ENCODE measurements around the gene GLT8D1.
"Not testable (repeated sequence)": the region's sequence is repeated elsewhere in the genome, so short reads cannot be mapped to it uniquely, and the experiment has no call there.

The GLT8D1 gene

GRCh38 chr3:52684184-52684583, 21.4 kb downstream of the GLT8D1 start:
- in situ Hi-C loops (cut with MboI; ENCODE audit: low sequenced_read_pairs) = no loop called here

GRCh38 chr3:52683611-52684010, 22.0 kb downstream of the GLT8D1 start:
- in situ Hi-C loops (cut with MboI; ENCODE audit: low sequenced_read_pairs) = no loop called here

DNA sequence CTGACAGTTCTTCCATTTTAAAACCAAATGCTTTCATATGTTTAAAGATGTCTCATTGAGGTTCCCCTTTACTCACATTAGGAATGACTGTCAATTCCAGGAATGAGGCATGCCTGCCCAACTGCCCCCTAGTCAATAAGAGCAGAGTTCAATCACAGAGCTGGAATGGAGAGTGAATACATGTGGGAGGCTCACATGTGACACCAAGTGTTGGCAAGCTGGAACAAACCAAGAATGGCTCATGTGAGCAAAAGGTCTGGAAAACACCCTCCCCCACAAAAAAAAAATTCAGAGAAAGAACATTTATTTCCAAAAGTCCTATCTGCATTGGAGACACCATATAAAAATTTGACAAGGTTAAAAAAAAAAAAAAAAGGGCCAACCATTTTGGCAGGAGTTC, 23.6 kb downstream of the GLT8D1 start:
- in situ Hi-C loops (cut with MboI; ENCODE audit: low sequenced_read_pairs) = no loop called here

- in situ Hi-C loops (cut with MboI; ENCODE audit: low sequenced_read_pairs) = no loop called here
Observed at GRCh38 chr3:52681596-52681995, 24.0 kb downstream of the GLT8D1 start.

DNA sequence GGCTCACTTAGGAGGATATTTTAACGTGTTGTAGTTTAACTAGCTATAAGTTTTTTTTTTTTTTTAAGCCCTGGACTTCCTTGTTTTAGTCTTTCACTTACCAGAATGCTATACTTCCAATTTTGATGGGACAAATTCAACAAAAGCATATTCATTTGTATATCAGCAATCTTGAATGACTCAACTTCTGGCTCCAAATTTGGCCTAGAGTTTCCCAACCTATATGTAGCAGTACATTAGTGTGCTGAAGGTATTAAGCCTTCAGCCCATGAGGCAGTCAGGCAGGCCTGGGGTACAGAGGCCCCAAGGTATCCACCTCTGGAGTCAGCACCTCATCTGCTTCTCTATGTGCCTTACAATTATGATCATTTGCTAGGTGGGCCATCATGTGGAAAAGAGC, 25.8 kb downstream of the GLT8D1 start:
- in situ Hi-C loops (cut with MboI; ENCODE audit: low sequenced_read_pairs) = no loop called here

- in situ Hi-C loops (cut with MboI; ENCODE audit: low sequenced_read_pairs) = no loop called here
Observed at GRCh38 chr3:52679199-52679538, 26.4 kb downstream of the GLT8D1 start.

DNA sequence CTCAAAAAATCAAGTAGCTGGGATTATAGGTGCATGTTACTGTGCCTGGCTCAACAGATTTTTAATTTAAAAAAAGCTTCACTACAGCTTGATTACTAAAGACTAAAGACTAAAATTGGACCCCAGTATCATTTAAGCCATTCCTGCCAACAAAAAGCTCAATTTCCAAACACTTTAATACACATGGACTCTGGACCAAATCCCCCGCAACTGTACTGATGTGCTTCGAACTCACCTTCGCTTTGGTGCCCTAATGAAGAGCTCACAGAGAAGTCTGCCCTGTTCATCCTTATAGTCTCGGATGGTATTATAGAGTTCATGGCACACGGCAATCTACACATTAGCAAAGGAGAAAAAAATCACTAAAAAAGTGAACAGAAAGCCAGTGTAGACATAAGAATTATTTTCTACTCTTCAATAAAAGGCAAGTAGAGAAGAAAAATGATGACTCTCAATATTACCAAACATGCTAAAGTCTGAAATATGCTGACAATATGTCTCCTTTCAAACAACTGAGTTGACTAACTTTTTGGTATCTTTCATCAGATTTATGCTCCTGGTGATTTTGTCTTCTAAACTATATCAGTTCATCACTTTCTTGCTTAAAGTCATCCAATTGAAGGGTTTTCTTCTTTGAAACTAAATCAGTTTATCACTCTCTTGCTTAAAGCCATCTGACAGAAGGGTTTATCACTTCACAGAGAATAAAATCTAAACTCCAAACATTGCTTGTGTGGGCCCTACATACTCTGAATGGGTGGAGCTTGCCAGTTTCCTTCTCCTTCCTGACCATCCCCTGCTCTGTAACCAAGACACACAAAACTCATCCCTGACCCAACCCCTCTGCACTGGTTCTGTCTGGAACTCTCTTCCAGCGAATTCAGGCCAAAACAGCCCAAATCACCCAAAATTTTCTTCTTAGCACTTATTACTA, 27.1 kb downstream of the GLT8D1 start:
- in situ Hi-C loops (cut with MboI; ENCODE audit: low sequenced_read_pairs) = no loop called here

GRCh38 chr3:52676201-52676600, 29.4 kb downstream of the GLT8D1 start:
- in situ Hi-C loops (cut with MboI; ENCODE audit: low sequenced_read_pairs) = not testable (repeated sequence)

DNA sequence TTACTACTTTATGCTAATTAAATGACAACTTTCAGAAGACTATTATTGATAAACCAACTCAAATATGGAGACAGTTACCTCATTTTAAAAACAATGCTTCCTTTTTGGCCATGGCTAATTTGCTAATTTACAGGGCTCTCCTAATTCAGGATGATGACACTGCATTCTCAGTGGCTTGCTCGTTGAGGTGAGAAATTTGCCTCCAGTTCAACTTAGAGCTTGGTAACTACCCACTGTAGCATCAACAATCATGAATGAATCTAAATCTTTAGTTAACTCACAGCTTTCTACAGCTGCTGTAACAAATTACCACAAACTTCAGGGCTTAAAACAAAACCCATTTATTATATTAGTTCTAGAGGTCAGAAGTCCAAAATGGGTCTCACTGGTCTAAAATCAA, 33.9 kb downstream of the GLT8D1 start:
- in situ Hi-C loops (cut with MboI; ENCODE audit: low sequenced_read_pairs) = no loop called here

DNA sequence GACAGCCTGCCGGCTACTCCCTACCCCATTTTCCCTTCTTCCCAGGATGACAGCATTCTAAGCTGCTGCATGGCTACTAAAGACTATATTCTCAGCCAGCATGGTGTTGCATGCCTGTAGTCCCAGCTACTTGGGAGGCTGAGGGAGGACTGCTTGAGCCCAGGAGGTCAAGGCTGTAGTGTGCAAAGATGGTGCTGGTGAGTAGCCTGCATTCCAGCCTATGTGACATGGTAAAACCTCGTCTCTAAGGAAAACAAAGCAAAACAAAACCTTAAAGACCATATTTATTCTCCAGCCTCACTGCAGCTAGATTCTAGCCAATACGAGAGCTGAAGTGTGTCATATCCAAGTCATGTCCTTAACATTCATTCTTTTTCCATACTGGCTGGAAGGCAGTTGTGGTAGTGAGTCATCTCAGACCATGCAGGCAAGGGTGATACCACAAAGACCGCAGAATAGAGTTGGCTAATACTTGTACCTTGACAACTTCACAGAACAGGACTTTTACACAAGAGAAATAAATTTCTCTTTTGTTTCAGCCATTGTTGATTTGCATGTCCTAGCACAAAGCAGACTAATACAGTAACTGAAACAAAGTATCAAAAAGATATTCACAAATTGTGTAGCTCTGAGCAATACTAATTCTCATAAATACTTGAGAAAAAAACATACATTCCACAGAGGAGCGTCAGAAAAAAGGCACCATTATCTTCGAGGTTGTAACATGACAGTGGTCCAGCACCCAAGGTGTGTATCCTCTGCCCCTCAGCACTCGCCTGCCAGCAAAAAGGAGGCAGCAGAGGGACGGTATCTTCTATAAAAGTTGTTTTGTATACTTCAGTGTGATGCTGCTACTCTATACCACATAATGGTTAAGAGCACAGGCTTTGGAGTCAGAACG, 34.7 kb downstream of the GLT8D1 start:
- in situ Hi-C loops (cut with MboI; ENCODE audit: low sequenced_read_pairs) = no loop called here

GRCh38 chr3:52663098-52663497, 42.5 kb downstream of the GLT8D1 start:
- in situ Hi-C loops (cut with MboI; ENCODE audit: low sequenced_read_pairs) = no loop called here

DNA sequence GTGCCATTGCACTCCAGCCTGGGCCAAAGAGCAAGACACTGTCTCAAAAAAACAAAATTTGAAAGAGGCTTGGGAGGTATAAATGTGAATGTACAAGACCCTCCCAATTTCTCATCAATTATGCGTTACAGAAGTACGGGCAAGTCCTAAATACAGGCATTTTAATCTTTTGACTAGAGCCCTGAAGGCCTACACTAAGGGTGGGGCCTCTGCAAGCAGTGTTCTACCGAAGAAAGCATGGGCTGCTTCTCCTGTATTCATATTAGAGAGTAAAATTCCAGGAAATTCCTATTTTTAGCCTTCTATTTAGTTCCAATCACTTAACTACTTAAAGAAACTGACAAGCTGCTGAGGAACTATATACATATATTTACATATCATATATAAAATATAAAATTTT, 45.5 kb downstream of the GLT8D1 start:
- in situ Hi-C loops (cut with MboI; ENCODE audit: low sequenced_read_pairs) = no loop called here

- in situ Hi-C loops (cut with MboI; ENCODE audit: low sequenced_read_pairs) = no loop called here
Observed at GRCh38 chr3:52655895-52656294, 49.7 kb downstream of the GLT8D1 start.

- in situ Hi-C loops (cut with MboI; ENCODE audit: low sequenced_read_pairs) = no loop called here
Observed at GRCh38 chr3:52651592-52651991, 54.0 kb downstream of the GLT8D1 start.

- in situ Hi-C loops (cut with MboI; ENCODE audit: low sequenced_read_pairs) = no loop called here
Observed at GRCh38 chr3:52650439-52650838, 55.2 kb downstream of the GLT8D1 start.

DNA sequence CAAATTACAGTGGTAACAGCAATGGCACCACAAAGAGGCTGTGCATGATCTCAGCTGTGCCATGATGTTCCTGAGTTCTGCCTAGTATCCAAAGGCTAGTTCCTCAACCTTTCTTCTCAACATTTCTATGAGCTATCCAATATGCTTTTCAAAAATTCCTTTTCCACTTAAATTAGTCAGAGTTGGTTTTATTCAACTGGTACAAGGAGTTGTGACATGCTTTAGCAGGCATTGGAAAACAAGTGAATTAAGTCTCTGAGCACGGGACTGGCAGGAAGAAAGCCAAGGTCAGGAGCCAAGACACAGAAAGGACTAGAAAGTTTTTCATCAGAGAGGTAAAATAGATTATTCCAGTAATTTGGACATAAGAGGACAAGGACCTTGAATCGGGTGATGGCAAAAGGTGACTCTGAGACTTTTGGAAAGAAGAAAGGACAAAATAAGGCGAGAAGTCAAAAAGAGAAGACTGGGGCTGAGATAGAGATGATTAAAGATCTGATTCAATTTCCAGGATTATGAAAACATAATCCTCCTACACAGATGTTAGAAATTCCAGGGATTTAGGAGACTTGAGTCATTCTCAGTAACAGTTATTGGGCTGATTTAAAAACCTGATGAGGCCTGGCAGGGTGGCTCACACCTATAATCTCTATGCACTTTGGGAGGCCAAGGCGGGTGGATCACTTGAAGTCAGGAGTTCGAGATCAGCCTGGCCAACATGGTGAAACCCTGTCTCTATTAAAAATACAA, 56.0 kb downstream of the GLT8D1 start:
- in situ Hi-C loops (cut with MboI; ENCODE audit: low sequenced_read_pairs) = no loop called here

DNA sequence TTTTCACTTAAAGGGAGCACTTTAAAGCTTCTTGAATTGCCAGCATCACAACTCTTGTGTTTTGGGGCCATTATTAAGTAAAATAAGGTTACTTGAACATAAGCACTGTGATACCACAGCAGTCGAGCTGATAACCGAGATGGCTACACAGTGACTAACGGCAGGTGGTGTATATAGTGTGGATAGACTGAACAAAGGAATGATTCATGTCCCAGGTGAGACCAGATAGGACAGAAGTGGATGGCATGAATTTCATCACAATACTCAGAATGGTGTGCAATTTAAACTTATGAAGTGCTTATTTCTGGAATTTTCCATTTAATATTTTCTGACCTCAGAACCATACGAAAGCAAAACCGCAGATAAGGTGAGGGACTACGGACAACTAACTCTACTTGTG, 60.0 kb downstream of the GLT8D1 start:
- in situ Hi-C loops (cut with MboI; ENCODE audit: low sequenced_read_pairs) = no loop called here
